Cardiac muscle cell (in vitro differentiated cells and primary cell): Measurements from ENCODE around the gene CDC40. TPM values are rescaled to one million over a fixed set of nuclear protein-coding genes. Genes with fewer than 3 reads are reported as not detected.
A peak's percentile ranks its signal among the peaks of the same experiment; 100 is the strongest.
"Not testable (repeated sequence)": the region's sequence is repeated elsewhere in the genome, so short reads cannot be mapped to it uniquely, and the experiment has no call there.

Source experiments
- DNase-seq, 2 donors: peaks; one replicate each; pipeline versions ENCODE4 v3.0.0 to v3.0.0-alpha.2; 2010 to 2017; ENCODE audit warnings: low read depth in 1 of 2, low spot score in 1 of 2
- H3K27ac ChIP-seq: fragments of 200-600 bp; sonication (generic); 2 replicates; pipeline ENCODE4 v1.5.1; 2016
- H3K27me3 ChIP-seq: fragments of 200-600 bp; sonication (generic); 2 replicates; pipeline ENCODE4 v1.6.0; 2016; ENCODE audit warnings: control low read depth
- H3K36me3 ChIP-seq: fragments of 200-600 bp; sonication (generic); 2 replicates; pipeline ENCODE4 v1.5.1; 2016; ENCODE audit warnings: control low read depth
- H3K4me1 ChIP-seq: fragments of 200-600 bp; sonication (generic); 2 replicates; pipeline ENCODE4 v1.8.1; 2017; ENCODE audit warnings: low read depth, mild to moderate bottlenecking, mixed run types
- H3K4me3 ChIP-seq: fragments of 200-600 bp; sonication (generic); 2 replicates; pipeline ENCODE4 v1.5.1; 2016; ENCODE audit warnings: mild to moderate bottlenecking
- H3K9me3 ChIP-seq: fragments of 200-600 bp; sonication (generic); 2 replicates; pipeline ENCODE4 v1.5.1; 2017; ENCODE audit warnings: low read depth, mild to moderate bottlenecking, control low read depth
- polyA plus RNA-seq: library from polyadenylated mRNA; unstranded; fragments of >200 nt; fragmentation: Nextera tagmentation; extraction: Ambion mirVana; gene quantifications from 2 replicates; pipeline ENCODE4 v1.2.1, GENCODE V29; 2016
- total RNA-seq: library from RNA; depleted of rRNA; stranded (reverse); fragments of >200 nt; gene quantifications from 2 replicates; pipeline ENCODE4 v1.2.3, GENCODE V29; 2016
- TF ChIP-seq, protein P1 (sequence below): IDR thresholded peaks from 2 replicates; pipeline ENCODE4 v1.5.1; 2012; ENCODE audit warnings: low read depth, mild to moderate bottlenecking, low read length

The CDC40 gene
- total and polyA plus RNA-seq, 2 experiments from 2014 or later, result 13.5 to 13.6 TPM

DNA sequence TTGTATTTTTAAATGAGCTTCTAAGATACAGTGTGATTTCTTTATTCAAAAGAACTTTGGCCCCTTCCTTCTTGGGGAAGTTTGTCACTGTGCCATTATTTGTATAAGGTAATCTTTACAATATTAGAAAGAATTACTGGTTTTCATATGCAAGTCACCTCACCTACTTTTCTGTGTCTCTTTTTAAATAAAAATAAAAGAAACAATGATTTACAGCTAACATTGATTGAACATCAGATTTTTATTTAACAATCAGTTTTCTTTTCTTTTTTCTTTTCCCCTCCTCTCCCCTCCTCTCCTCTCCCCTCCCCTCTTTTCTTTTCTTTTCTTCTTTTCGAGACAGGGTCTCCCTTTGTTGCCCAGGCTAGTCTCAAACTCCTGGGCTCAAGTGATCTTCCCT is 46.0 kb downstream of the CDC40 start:
- Histone ChIP-seq H3K9me3 (no peaks in the 10 kb centered on the region), H3K27ac (no peak overlapping the region), H3K4me1 (no peaks in the 10 kb centered on the region), H3K4me3 (no peak overlapping the region), H3K36me3 (peaks cover 26% of the 10 kb centered on the region), H3K27me3 (no peaks in the 10 kb centered on the region)
- TF ChIP-seq, protein P1, sequence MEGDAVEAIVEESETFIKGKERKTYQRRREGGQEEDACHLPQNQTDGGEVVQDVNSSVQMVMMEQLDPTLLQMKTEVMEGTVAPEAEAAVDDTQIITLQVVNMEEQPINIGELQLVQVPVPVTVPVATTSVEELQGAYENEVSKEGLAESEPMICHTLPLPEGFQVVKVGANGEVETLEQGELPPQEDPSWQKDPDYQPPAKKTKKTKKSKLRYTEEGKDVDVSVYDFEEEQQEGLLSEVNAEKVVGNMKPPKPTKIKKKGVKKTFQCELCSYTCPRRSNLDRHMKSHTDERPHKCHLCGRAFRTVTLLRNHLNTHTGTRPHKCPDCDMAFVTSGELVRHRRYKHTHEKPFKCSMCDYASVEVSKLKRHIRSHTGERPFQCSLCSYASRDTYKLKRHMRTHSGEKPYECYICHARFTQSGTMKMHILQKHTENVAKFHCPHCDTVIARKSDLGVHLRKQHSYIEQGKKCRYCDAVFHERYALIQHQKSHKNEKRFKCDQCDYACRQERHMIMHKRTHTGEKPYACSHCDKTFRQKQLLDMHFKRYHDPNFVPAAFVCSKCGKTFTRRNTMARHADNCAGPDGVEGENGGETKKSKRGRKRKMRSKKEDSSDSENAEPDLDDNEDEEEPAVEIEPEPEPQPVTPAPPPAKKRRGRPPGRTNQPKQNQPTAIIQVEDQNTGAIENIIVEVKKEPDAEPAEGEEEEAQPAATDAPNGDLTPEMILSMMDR, result no peak
- DNase-seq, result no peak

- peaks cover 10% of the 10 kb centered on the region for H3K4me1 ChIP-seq
- H3K27ac ChIP-seq, result no peak overlapping the region
- no peak overlapping the region for H3K4me3 ChIP-seq
- peaks cover 7% of the 10 kb centered on the region for H3K36me3 ChIP-seq
- no peaks in the 10 kb centered on the region for H3K9me3 ChIP-seq
- TF ChIP-seq, protein P1, result no peak
- DNase-seq, result peak in 1 of 2 donors; percentile 54
- no peaks in the 10 kb centered on the region for H3K27me3 ChIP-seq
These were observed 52.2 kb downstream of the CDC40 start for GRCh38 chr6:110232450-110232849.

DNA sequence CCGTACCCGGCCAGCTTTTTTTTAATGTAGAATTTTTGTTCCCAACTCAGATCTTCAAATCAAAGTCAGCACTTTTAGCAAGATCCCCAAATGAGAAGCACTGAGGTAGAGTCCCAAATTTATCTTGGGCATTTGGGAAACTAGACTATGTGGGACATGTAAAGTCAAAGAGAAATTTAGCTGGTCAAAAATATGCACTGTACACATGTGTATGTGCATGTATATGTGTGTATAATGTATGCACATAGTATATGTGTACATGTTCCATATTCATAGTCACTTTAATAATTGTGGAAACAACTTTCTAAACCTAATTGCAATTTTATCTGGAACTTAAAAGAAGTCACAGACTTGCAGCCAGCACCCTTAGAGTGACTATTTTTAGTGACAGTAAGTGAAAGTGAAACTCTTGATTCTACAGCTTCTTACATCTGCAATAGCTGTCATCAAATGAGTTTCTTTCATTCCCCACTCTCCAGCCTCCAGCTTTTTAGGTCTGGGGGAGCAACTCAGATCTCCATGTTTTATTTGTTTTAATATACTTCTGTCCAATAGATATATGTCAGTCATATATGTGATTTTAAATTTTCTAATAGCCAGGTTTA is 53.6 kb downstream of the CDC40 start:
- no peaks in the 10 kb centered on the region for H3K9me3 ChIP-seq
- no peak overlapping the region for H3K4me3 ChIP-seq
- H3K4me1 ChIP-seq, result peaks cover 10% of the 10 kb centered on the region
- DNase-seq, result peak; percentile 28 to 53
- TF ChIP-seq, protein P1, result no peak
- no peaks in the 10 kb centered on the region for H3K27me3 ChIP-seq
- H3K27ac ChIP-seq, result peak overlapping the region; percentile 72
- H3K36me3 ChIP-seq, result peaks cover 6% of the 10 kb centered on the region

DNA sequence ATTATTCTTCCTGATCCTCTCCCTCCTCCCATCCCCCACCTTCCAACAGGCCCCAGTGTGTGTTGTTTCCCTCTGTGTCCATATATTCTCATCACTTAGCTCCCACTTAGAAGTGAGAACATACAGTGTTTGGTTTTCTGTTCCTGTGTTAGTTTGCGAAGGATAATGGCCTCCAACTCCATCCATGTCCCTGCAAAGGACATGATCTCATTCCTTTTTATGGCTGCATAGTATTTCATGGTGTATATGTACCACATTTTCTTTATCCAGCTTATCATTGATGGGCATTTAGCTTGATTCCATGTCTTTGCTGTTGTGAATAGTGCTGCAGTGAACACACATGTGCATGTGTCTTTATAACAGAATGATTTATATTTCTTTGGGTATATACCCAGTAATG is 55.8 kb downstream of the CDC40 start:
- not testable (repeated sequence) for H3K36me3 ChIP-seq, H3K27ac ChIP-seq, H3K27me3 ChIP-seq, H3K4me3 ChIP-seq, DNase-seq, H3K9me3 ChIP-seq, H3K4me1 ChIP-seq

GRCh38 chr6:110239526-110240274 is 59.5 kb downstream of the CDC40 start:
- DNase-seq, result no peak
- Histone ChIP-seq H3K9me3 (no peaks in the 10 kb centered on the region), H3K4me1 (no peaks in the 10 kb centered on the region), H3K27ac (no peak overlapping the region), H3K27me3 (no peaks in the 10 kb centered on the region), H3K36me3 (no peaks in the 10 kb centered on the region), H3K4me3 (no peak overlapping the region)
- TF ChIP-seq, protein P1, result no peak

- H3K27ac ChIP-seq, H3K36me3 ChIP-seq, H3K27me3 ChIP-seq: not testable (repeated sequence)
These were observed 64.4 kb downstream of the CDC40 start for GRCh38 chr6:110244621-110245020.

More at GRCh38 chr6:110244621-110245020, 64.4 kb downstream of the CDC40 start:
- DNase-seq, H3K9me3 ChIP-seq, H3K4me3 ChIP-seq, H3K4me1 ChIP-seq: not testable (repeated sequence)
